CD4-positive, alpha-beta T cell treated with Interferon alpha-2 for 1 hour (primary cell): ENCODE data around the gene MRAP2.
"Not testable (repeated sequence)": the region's sequence is repeated elsewhere in the genome, so short reads cannot be mapped to it uniquely, and the experiment has no call there.

Experiments used
- DNase-seq, 2 donors: peaks; one replicate each; pipeline ENCODE4 v3.0.0-alpha.2; 2020 to 2022

Gene MRAP2

DNA sequence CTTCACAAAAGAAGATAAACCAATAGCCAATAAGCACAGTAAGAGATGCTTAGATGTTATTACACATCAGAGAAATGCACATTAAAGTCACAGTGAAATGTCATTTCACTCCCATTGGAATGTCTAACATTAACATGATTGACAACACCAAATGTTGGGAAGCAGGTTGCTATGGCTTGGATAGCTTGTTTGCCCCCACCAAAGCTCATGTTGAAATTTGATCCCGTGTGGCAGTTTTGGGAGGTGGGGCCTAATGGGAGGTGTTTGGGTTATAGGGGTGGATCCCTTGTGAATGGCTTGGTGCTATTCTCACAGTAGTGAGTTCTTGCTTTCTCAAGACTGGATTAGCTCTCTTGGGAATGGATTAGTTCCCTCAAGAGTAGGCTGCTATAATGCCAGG, 44.8 kb downstream of the MRAP2 start:
- DNase-seq = no peak

DNA sequence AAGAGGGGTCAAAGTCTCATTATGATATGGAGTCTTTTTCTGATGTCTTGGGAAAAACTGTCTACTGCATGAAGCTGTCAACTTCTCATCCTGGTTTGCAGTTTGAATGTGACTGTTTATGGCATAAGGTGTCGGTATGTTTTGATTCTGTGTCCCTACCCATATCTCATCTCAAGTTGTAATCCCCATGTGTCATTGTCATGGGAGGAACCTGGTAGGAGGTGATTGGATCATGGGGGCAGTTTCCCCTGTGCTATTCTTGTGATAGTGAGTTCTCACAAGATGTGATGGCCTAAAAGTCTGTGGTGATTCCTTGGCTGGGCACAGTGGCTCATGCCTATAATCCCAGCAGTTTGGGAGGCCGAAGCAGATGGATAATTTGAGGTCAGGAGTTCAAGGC, 47.6 kb downstream of the MRAP2 start:
- no peak for DNase-seq

GRCh38 chr6:84082689-84083265, 49.2 kb downstream of the MRAP2 start:
- DNase-seq = no peak

- DNase-seq = not testable (repeated sequence)
These were observed 51.1 kb downstream of the MRAP2 start for GRCh38 chr6:84084705-84085104.

DNA sequence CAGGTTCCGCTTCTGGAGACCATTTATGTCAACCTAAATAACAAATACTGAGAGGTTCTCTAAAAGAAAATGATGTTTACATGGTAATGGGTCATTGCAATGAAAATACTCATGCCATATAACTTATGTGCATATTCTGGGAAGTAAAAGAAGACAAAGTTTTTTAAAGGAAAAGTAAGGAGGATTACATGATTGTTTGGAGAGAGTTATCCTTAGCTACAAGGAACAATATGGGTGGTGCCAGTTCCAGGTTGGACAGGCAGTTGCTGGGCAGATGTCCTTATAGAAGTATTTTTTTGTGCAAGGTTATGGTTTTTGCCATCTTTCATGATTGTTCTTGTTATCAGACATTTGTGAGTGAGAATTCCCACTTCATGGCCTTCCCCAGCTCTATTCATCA, 52.5 kb downstream of the MRAP2 start:
- no peak for DNase-seq

- no peak for DNase-seq
These were observed 53.2 kb downstream of the MRAP2 start for GRCh38 chr6:84086545-84087429.

- DNase-seq = no peak
These were observed 55.5 kb downstream of the MRAP2 start for GRCh38 chr6:84089081-84089480.

DNA sequence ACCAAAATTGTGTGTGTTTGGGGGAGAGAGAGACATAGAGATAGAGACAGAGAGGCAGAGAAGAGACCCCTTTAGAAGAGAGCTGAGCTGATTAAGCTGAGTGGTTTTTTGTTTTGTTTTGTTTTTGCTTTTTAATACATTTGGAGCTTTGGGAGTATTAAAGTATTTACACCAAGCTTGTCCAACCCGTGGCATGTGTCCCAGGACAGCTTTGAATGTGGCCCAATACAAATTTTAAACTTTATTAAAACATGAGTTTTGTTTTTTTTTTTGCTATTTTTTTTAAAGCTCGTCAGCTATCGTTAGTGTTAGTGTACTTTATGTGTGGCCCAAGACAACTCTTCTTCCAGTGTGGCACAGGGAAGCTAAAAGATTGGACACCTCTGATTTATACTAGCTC, 56.0 kb downstream of the MRAP2 start:
- DNase-seq = no peak

DNA sequence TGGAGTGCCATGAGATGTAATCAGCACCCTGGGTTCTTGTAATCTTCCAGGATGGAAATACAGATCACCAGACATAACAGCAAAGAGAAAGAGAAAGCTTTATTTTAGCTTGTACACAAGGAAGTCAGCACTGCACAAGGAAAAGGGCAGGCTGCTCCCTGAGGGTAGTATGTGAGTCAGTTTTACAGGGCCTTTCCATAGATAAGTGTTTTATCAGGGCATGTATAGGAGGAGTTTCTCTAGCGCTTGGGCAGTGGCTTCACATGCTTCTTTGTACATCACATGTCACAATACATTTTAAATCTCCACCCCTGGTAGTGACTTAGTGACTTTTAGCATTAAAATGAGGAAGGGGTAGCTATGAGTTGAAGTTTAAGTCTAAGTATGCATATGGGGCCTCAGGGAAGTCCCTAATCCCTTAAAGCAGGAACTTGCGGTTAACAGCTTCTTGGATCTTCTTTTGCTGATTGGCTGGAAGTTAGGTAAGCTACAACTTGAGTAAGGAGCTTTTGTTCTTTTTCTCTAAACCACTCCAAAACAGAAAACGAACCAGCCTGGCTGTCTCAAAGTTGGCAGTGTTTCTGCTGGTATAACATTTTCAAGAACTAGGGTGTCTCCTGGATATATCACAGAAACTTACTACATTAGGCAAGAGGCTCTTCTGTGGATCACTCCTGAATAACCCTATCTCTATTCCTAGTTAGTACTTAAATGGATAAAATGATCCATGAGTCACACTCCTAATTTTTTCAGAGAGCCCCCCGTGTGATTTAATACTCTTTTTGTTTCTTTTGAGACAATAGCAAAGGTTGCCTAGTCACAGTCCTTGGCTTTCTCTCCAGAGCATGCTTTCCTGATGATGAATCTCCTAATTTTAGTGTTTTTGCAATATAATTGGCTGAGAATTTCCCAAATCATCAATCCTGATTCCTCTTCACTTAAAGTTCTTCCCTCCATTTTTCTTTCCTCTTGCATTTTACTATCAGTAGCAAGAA, 60.2 kb downstream of the MRAP2 start:
- DNase-seq = no peak

DNA sequence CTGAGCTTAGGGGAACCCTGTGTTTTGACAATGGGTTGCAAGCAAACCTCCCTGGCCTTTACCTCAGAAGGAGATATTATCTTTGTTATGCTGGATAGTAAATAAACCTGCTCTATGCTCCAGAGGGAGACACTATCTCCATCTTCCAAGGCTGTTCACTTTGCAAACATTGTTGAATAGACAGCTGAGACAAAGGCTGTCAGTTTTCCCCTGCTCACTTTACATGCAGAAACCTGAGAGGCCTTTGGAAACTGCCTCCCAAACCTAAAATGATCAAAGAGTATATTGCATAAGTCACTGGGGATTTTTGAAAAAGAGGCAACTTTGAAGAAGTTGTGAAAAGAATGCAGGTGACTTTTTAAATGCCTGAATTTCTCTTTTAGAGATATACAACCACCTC, 61.6 kb downstream of the MRAP2 start:
- DNase-seq = no peak

- DNase-seq = no peak
These were observed 69.5 kb downstream of the MRAP2 start for GRCh38 chr6:84103029-84103428.

DNA sequence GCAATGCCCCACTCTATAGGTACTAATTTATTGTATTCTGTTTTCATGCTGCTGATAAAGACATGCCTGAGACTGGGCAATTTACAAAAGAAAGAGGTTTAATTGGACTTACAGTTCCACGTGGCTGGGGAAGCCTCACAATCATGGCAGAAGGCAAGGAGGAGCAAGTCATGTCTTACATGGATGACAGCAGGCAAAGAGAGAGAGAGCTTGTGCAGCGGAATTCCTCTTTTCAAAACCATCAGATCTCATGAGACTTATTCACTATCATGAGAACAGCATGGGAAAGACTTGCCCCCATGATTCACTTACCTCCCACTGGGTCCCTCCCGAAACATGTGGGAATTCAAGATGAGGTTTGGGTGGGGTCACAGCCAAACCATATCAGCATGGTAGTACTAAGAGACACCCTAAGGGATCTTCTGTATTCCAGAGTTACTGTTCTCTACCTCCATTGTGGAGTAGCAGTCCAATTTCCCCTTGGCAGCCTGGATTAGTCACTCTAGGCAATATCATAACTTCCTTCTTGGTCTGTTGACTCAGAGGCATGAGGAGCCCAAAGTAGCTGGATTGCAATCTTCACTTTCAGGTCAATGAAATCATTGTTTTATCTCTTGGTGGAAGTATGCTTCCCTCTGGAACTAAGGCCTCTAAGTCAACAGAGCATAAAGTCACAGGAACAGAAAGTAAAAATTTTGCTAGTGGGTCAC, 71.8 kb downstream of the MRAP2 start:
- not testable (repeated sequence) for DNase-seq

DNA sequence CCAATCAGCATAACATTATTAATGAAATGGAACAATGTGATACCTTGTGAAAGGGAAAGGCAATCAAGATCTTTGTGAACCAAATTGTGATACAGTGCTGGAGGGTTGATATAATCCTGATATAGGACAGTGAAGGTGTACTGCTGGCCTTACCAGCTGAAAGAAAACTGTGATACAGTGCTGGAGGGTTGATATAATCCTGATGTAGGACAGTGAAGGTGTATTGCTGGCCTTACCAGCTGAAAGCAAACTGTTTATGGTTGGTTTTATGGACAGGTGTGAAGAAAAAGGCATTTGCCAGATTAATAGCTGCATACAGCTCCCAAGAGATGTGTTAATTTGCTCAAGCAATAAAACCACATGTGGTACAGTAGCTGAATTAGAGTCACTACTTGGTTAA, 73.9 kb downstream of the MRAP2 start:
- DNase-seq = no peak

- not testable (repeated sequence) for DNase-seq
These were observed 77.8 kb downstream of the MRAP2 start for GRCh38 chr6:84111351-84111750.

DNA sequence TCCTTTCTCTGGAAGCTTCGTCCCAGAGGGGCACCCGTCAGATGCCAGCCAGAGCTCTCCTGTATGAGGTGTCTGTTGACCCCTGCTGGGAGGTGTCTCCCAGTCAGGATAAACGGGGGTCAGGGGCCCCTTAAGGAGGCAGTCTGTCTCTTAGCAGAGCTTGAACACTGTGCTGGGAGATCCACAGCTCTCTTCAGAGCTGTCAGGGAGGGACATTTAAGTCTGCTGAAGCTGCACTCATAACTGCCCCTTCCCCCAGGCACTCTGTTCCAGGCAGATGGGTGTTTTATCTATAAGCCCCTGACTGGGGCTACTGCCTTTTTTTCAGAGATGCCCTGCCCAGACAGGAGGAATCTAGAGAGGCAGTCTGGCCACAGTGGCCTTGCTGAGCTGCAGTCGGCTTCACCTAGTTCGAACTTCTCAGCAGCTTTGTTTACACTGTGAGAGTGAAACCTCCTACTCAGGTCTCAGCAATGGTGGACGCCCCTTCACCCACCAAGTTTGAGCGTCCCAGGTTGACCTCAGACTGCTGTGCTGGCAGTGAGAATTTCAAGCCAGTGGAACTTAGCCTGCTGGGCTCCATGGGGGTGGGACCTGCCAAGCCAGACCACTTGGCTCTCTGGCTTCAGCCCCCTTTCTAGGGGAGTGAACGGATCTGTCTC, 81.5 kb downstream of the MRAP2 start:
- DNase-seq = not testable (repeated sequence)

DNA sequence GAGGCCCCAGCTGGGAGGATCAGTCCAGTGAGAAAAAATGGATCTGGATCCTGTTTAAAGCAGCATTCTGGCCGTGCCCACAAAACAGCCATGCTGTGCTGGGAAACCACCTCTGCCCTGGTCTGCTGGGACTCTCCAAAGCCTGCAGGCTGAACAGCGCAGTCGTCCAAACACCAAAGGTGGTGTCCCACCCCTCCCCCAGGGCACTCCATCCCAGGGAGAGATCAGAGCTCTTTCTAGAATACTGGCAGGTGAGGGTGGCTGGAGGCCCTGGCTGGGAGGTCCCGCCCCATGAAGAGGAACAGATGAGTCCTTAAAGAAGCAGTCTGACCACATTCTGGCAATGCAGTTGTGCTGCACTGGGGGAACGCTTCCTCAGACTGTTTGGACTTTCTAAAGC, 84.6 kb downstream of the MRAP2 start:
- no peak for DNase-seq

DNA sequence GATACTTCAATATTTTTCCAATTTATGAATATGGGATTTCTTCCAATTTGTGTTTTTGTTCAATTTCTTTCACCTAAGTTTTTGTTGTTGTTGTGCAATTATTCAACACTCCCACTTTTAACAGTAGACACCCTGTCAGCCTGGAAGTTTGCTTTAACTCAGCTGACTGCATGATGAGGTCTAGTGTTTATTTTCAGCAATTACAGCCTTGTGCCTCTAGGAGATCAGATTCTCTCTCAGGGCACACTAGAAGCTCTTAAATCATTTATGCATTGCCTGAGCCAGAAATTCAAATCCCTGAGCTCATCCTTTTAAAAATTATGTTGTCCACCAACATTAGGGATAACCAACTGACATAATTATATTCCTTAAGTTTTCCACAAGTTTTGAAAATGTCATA, 85.7 kb downstream of the MRAP2 start:
- DNase-seq = no peak

GRCh38 chr6:84123186-84123585, 89.6 kb downstream of the MRAP2 start:
- DNase-seq = no peak

GRCh38 chr6:84129588-84129987, 96.0 kb downstream of the MRAP2 start:
- not testable (repeated sequence) for DNase-seq

- not testable (repeated sequence) for DNase-seq
These were observed 99.8 kb downstream of the MRAP2 start for GRCh38 chr6:84133385-84133784.

DNA sequence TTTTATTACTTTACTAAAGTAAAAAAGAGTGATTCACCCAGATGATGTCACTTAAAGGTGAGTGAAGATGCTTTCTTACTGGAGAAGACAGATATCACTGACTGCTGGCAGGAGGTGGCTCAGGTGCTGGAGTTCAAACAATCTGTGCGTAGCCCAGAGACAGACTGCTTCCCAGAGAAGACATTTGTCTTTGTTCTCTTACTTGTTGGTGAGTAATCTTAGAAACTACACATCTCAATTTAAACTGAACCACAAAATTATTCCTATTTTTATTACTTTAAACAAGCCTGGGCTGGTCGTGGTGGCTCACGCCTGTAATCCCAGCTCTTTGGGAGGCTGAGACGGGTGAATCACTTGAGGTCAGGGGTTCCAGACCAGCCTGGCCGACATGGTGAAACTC, 101.7 kb downstream of the MRAP2 start:
- DNase-seq = no peak
